HEK293 (cell line): ENCODE measurements around the gene PLLP.

Source experiments
- CTCF ChIA-PET: fragments of 350-600 bp; formaldehyde crosslinking; extraction: SDS; loops from one replicate; lab custom pipeline; 2021; ENCODE audit warnings: antibody characterized with exemption; lab: Yijun Ruan, JAX
- POLR2A ChIA-PET: fragments of 300-600 bp; formaldehyde crosslinking; extraction: SDS; loops from one replicate; lab custom pipeline; 2020; ENCODE audit warnings: antibody characterized with exemption, inconsistent platforms; lab: Yijun Ruan, JAX
- H3K27ac ChIP-seq: fragments of 200-500 bp; sonication (Bioruptor generic); 2 replicates; pipeline ENCODE4 v1.5.1; 2014; ENCODE audit warnings: low read depth, low read length, control low read depth, inconsistent platforms; ENCODE audit errors: extremely low read depth
- H3K36me3 ChIP-seq, 2 experiments: fragments of 200-500 bp in 1 of 2; sonication (Bioruptor generic) in 1 of 2; 1 replicate in 1 of 2; 2 replicates in 1 of 2; pipeline ENCODE4 v1.5.1; 2014 to 2017; ENCODE audit warnings: inconsistent platforms in 2 of 2, low read length in 2 of 2; ENCODE audit not compliant: control insufficient read depth in 2 of 2, insufficient read depth in 1 of 2
- H3K4me1 ChIP-seq: fragments of 200-500 bp; sonication (Bioruptor generic); 2 replicates; pipeline ENCODE4 v1.5.1; 2014; ENCODE audit warnings: mild to moderate bottlenecking, low read length, inconsistent platforms; ENCODE audit not compliant: control insufficient read depth, insufficient read depth
- H3K4me3 ChIP-seq: 2 replicates; pipeline ENCODE4 v1.5.1; 2011; ENCODE audit warnings: low read depth, mild to moderate bottlenecking, control low read depth, low read length, moderate library complexity
- H3K9me3 ChIP-seq: fragments of 200-500 bp; sonication (Bioruptor generic); 2 replicates; pipeline ENCODE4 v1.5.1; 2014; ENCODE audit warnings: low read depth, low read length, inconsistent platforms; ENCODE audit not compliant: control insufficient read depth, insufficient read depth
- GLI4 ChIP-seq: fragments of 450-650 bp; formaldehyde crosslinking; IDR thresholded peaks from 2 replicates; pipeline ENCODE4 v1.5.1; 2016; ENCODE audit warnings: missing biosample characterization, missing genetic modification characterization
- PRDM4 ChIP-seq: fragments of 450-650 bp; formaldehyde crosslinking; IDR thresholded peaks from 2 replicates; pipeline ENCODE4 v1.5.1; 2017; ENCODE audit warnings: missing biosample characterization, missing genetic modification characterization
- SP2 ChIP-seq: fragments of 450-650 bp; formaldehyde crosslinking; IDR thresholded peaks from 2 replicates; pipeline ENCODE4 v1.5.1; 2016; ENCODE audit warnings: missing biosample characterization, missing genetic modification characterization
- TRIM28 ChIP-seq: IDR thresholded peaks from 2 replicates; pipeline ENCODE4 v1.6.1; 2011; ENCODE audit warnings: low read length, control low read depth, borderline replicate concordance
- ZBTB17 ChIP-seq: fragments of 450-650 bp; formaldehyde crosslinking; IDR thresholded peaks from 2 replicates; pipeline ENCODE4 v1.5.1; 2016; ENCODE audit warnings: missing biosample characterization, missing genetic modification characterization
- ZBTB21 ChIP-seq: fragments of 450-650 bp; formaldehyde crosslinking; IDR thresholded peaks from 2 replicates; pipeline ENCODE4 v1.5.1; 2017; ENCODE audit warnings: missing biosample characterization, missing genetic modification characterization
- ZBTB48 ChIP-seq: fragments of 450-650 bp; formaldehyde crosslinking; IDR thresholded peaks from 2 replicates; pipeline ENCODE4 v1.5.1; 2016; ENCODE audit warnings: missing biosample characterization, missing genetic modification characterization
- ZNF132 ChIP-seq: fragments of 450-650 bp; formaldehyde crosslinking; IDR thresholded peaks from 2 replicates; pipeline ENCODE4 v1.5.1; 2017; ENCODE audit warnings: missing biosample characterization, missing genetic modification characterization, borderline replicate concordance
- ZNF169 ChIP-seq: fragments of 450-650 bp; formaldehyde crosslinking; IDR thresholded peaks from 2 replicates; pipeline ENCODE4 v1.5.1; 2016; ENCODE audit warnings: missing biosample characterization, missing genetic modification characterization
- ZNF221 ChIP-seq: fragments of 450-650 bp; formaldehyde crosslinking; IDR thresholded peaks from 2 replicates; pipeline ENCODE4 v1.5.1; 2017; ENCODE audit warnings: missing biosample characterization, missing genetic modification characterization, borderline replicate concordance
- ZNF274 ChIP-seq, 2 experiments: fragments of 200-500 bp in 1 of 2; fragments of 450-650 bp in 1 of 2; sonication (Bioruptor generic) in 1 of 2; formaldehyde crosslinking in 1 of 2; IDR thresholded peaks; 2 replicates each; pipeline versions ENCODE4 v1.5.1 to v1.6.1; 2014 to 2016; ENCODE audit warnings: borderline replicate concordance in 1 of 2, inconsistent platforms in 1 of 2, low read length in 1 of 2, missing biosample characterization in 1 of 2, missing genetic modification characterization in 1 of 2
- ZNF391 ChIP-seq: fragments of 450-650 bp; formaldehyde crosslinking; IDR thresholded peaks from 2 replicates; pipeline ENCODE4 v1.5.1; 2016; ENCODE audit warnings: low read depth, missing biosample characterization, missing genetic modification characterization, borderline replicate concordance
- ZNF488 ChIP-seq: fragments of 450-650 bp; formaldehyde crosslinking; IDR thresholded peaks from 2 replicates; pipeline ENCODE4 v1.5.1; 2016; ENCODE audit warnings: missing biosample characterization, missing genetic modification characterization
- ZNF610 ChIP-seq: fragments of 450-650 bp; formaldehyde crosslinking; IDR thresholded peaks from 2 replicates; pipeline ENCODE4 v1.5.1; 2016; ENCODE audit warnings: missing biosample characterization, missing genetic modification characterization, borderline replicate concordance
- ZNF621 ChIP-seq: fragments of 450-650 bp; formaldehyde crosslinking; IDR thresholded peaks from 2 replicates; pipeline ENCODE4 v1.5.1; 2017; ENCODE audit warnings: missing biosample characterization, missing genetic modification characterization
- ZNF623 ChIP-seq: fragments of 450-650 bp; formaldehyde crosslinking; IDR thresholded peaks from 2 replicates; pipeline ENCODE4 v1.5.1; 2016; ENCODE audit warnings: missing biosample characterization, missing genetic modification characterization
- ZNF626 ChIP-seq: fragments of 450-650 bp; sonication (Bioruptor Pico); formaldehyde crosslinking; IDR thresholded peaks from 2 replicates; pipeline ENCODE4 v1.5.1; 2018; ENCODE audit warnings: missing biosample characterization, missing genetic modification characterization, inconsistent platforms
- ZNF776 ChIP-seq: fragments of 450-650 bp; formaldehyde crosslinking; IDR thresholded peaks from 2 replicates; pipeline ENCODE4 v1.5.0; 2017; ENCODE audit warnings: missing biosample characterization, missing genetic modification characterization, borderline replicate concordance
- ZSCAN16 ChIP-seq: fragments of 450-650 bp; formaldehyde crosslinking; IDR thresholded peaks from 2 replicates; pipeline ENCODE4 v1.5.1; 2016; ENCODE audit warnings: missing biosample characterization, missing genetic modification characterization
- TF ChIP-seq, protein P1 (sequence below): fragments of 450-650 bp; formaldehyde crosslinking; IDR thresholded peaks from 2 replicates; pipeline ENCODE4 v1.5.1; 2016; ENCODE audit warnings: missing biosample characterization, missing genetic modification characterization
- TF ChIP-seq, protein P2 (sequence below): fragments of 450-650 bp; formaldehyde crosslinking; IDR thresholded peaks from 2 replicates; pipeline ENCODE4 v1.5.1; 2016; ENCODE audit warnings: missing biosample characterization, missing genetic modification characterization
- TF ChIP-seq, protein P3 (sequence below): fragments of 450-650 bp; formaldehyde crosslinking; IDR thresholded peaks from 2 replicates; pipeline ENCODE4 v1.5.1; 2017; ENCODE audit warnings: missing biosample characterization, missing genetic modification characterization
- TF ChIP-seq, protein P4 (sequence below): fragments of 450-650 bp; formaldehyde crosslinking; IDR thresholded peaks from 2 replicates; pipeline ENCODE4 v1.5.1; 2017; ENCODE audit warnings: missing biosample characterization, missing genetic modification characterization
- TF ChIP-seq, protein P5 (sequence below): fragments of 450-650 bp; formaldehyde crosslinking; IDR thresholded peaks from 2 replicates; pipeline ENCODE4 v1.5.1; 2016; ENCODE audit warnings: missing biosample characterization, missing genetic modification characterization

Gene PLLP

GRCh38 chr16:57271063-57271345, 13.5 kb downstream of the PLLP start:
- Histone ChIP-seq H3K4me1 (peaks cover 4% of the 10 kb centered on the region), H3K36me3 (no peaks in the 10 kb centered on the region), H3K9me3 (no peaks in the 10 kb centered on the region), H3K27ac (no peak overlapping the region), H3K4me3 (no peak overlapping the region)
- ChIA-PET CTCF (no interaction called here), POLR2A (no interaction called here)
- TF ChIP-seq ZNF621 (no peak), SP2 (tag by site-specific recombination) (no peak), ZNF132 (tag by site-specific recombination) (no peak), ZNF221 (tag by site-specific recombination) (no peak), GLI4 (no peak), ZBTB21 (tag by site-specific recombination) (no peak), ZNF626 (tag by site-specific recombination) (no peak), ZSCAN16 (no peak), ZNF488 (tag by site-specific recombination) (no peak), ZNF274 (IDR thresholded peaks at IDR 0.05; ENCODE audit: low read length) (no peak), ZNF274 (tag by site-specific recombination; IDR thresholded peaks at IDR 0.05; ENCODE audit: borderline replicate concordance) (no peak), ZBTB48 (tag by site-specific recombination) (no peak), ZNF623 (tag by site-specific recombination) (no peak)
- TF ChIP-seq, protein P1, sequence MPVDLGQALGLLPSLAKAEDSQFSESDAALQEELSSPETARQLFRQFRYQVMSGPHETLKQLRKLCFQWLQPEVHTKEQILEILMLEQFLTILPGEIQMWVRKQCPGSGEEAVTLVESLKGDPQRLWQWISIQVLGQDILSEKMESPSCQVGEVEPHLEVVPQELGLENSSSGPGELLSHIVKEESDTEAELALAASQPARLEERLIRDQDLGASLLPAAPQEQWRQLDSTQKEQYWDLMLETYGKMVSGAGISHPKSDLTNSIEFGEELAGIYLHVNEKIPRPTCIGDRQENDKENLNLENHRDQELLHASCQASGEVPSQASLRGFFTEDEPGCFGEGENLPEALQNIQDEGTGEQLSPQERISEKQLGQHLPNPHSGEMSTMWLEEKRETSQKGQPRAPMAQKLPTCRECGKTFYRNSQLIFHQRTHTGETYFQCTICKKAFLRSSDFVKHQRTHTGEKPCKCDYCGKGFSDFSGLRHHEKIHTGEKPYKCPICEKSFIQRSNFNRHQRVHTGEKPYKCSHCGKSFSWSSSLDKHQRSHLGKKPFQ (tag by site-specific recombination), result no peak
- TF ChIP-seq, protein P2, sequence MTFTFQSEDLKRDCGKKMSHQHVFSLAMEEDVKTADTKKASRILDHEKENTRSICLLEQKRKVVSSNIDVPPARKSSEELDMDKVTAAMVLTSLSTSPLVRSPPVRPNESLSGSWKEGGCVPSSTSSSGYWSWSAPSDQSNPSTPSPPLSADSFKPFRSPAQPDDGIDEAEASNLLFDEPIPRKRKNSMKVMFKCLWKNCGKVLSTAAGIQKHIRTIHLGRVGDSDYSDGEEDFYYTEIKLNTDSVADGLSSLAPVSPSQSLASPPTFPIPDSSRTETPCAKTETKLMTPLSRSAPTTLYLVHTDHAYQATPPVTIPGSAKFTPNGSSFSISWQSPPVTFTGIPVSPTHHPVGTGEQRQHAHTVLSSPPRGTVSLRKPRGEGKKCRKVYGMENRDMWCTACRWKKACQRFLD (tag by site-specific recombination), result no peak

GRCh38 chr16:57270221-57271062, 14.0 kb downstream of the PLLP start:
- ChIA-PET POLR2A (no interaction called here), CTCF (no interaction called here)
- H3K36me3 ChIP-seq, result no peaks in the 10 kb centered on the region
- no peak overlapping the region for H3K4me3 ChIP-seq
- no peak overlapping the region for H3K27ac ChIP-seq
- H3K4me1 ChIP-seq, result peaks cover 4% of the 10 kb centered on the region
- H3K9me3 ChIP-seq, result no peaks in the 10 kb centered on the region
- TF ChIP-seq ZNF391 (tag by site-specific recombination), result no peak
- TF ChIP-seq ZNF776 (tag by site-specific recombination), result no peak
- TF ChIP-seq, protein P3, sequence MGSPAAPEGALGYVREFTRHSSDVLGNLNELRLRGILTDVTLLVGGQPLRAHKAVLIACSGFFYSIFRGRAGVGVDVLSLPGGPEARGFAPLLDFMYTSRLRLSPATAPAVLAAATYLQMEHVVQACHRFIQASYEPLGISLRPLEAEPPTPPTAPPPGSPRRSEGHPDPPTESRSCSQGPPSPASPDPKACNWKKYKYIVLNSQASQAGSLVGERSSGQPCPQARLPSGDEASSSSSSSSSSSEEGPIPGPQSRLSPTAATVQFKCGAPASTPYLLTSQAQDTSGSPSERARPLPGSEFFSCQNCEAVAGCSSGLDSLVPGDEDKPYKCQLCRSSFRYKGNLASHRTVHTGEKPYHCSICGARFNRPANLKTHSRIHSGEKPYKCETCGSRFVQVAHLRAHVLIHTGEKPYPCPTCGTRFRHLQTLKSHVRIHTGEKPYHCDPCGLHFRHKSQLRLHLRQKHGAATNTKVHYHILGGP (tag by site-specific recombination), result no peak
- TF ChIP-seq ZNF610 (tag by site-specific recombination), result no peak
- TF ChIP-seq, protein P4, sequence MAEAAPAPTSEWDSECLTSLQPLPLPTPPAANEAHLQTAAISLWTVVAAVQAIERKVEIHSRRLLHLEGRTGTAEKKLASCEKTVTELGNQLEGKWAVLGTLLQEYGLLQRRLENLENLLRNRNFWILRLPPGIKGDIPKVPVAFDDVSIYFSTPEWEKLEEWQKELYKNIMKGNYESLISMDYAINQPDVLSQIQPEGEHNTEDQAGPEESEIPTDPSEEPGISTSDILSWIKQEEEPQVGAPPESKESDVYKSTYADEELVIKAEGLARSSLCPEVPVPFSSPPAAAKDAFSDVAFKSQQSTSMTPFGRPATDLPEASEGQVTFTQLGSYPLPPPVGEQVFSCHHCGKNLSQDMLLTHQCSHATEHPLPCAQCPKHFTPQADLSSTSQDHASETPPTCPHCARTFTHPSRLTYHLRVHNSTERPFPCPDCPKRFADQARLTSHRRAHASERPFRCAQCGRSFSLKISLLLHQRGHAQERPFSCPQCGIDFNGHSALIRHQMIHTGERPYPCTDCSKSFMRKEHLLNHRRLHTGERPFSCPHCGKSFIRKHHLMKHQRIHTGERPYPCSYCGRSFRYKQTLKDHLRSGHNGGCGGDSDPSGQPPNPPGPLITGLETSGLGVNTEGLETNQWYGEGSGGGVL (tag by site-specific recombination), result no peak
- TF ChIP-seq ZBTB17 (tag by site-specific recombination), result no peak
- TF ChIP-seq TRIM28, result no peak
- TF ChIP-seq, protein P5, sequence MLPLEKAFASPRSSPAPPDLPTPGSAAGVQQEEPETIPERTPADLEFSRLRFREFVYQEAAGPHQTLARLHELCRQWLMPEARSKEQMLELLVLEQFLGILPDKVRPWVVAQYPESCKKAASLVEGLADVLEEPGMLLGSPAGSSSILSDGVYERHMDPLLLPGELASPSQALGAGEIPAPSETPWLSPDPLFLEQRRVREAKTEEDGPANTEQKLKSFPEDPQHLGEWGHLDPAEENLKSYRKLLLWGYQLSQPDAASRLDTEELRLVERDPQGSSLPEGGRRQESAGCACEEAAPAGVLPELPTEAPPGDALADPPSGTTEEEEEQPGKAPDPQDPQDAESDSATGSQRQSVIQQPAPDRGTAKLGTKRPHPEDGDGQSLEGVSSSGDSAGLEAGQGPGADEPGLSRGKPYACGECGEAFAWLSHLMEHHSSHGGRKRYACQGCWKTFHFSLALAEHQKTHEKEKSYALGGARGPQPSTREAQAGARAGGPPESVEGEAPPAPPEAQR (tag by site-specific recombination), result no peak
- TF ChIP-seq PRDM4 (tag by site-specific recombination), result no peak
- no peak for TF ChIP-seq ZNF169 (tag by site-specific recombination)
